SIG-M5 treated with dmso at 0.1 percent for 504 hours (cell line): ENCODE results near the gene NFIX.

Experiments
- DNase-seq: peaks from one replicate; lab custom pipeline; 2025; ENCODE audit not compliant: unreplicated experiment; lab: John Stamatoyannopoulos, UW

The NFIX gene

DNA sequence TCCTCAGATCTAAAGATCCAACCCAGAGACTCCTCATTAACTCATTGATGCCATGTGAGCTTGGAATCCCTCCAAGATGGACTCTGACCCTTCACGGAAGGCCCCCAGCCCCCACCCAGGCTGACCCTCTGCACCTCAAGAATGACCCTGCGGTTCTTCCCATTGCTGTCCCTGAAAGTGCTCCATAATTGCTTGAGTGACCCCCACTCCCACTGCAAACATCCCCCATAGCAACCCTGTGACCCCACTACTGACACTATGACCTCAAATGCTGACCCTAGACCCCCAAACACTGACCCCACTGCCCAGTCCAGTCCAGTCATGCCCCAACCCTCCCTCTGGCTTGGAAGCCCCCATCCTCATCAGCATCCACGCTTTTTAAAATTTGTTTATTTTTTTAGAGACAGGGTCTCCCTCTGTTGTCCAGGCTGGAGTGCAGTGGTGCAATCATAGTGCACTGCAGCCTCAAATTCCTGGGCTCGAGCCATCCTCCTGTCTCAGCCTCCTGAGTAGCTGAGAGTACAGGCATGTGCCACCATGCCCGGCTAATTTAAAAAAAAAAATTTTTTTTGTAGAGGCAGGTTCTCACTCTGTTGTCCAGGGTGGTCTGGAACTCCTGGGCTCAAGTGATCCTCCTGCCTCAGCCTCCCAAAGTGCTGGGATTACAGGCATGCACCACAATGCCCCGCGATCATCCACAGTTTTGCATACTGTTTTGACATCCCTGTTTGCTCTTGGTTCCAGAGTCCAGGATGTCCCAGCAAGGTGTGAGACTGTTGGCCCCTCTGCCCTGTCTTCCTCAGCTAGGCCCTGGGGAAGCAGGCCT lies 106.5 kb downstream of the NFIX start:
- DNase-seq: no peak

DNA sequence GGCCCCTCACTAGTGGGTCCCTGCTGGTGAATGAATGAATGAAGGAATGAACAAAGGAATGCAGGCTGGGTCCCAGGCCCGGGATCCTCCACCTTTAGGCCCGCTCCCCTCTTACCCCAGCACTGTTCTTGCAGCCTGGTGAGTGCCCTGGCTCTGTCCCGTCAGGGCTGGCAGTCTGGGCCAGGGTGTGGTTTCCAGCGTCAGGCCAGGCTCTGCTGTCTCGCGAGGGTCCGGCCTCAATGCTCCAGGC lies 107.1 kb downstream of the NFIX start:
- DNase-seq: no peak

DNA sequence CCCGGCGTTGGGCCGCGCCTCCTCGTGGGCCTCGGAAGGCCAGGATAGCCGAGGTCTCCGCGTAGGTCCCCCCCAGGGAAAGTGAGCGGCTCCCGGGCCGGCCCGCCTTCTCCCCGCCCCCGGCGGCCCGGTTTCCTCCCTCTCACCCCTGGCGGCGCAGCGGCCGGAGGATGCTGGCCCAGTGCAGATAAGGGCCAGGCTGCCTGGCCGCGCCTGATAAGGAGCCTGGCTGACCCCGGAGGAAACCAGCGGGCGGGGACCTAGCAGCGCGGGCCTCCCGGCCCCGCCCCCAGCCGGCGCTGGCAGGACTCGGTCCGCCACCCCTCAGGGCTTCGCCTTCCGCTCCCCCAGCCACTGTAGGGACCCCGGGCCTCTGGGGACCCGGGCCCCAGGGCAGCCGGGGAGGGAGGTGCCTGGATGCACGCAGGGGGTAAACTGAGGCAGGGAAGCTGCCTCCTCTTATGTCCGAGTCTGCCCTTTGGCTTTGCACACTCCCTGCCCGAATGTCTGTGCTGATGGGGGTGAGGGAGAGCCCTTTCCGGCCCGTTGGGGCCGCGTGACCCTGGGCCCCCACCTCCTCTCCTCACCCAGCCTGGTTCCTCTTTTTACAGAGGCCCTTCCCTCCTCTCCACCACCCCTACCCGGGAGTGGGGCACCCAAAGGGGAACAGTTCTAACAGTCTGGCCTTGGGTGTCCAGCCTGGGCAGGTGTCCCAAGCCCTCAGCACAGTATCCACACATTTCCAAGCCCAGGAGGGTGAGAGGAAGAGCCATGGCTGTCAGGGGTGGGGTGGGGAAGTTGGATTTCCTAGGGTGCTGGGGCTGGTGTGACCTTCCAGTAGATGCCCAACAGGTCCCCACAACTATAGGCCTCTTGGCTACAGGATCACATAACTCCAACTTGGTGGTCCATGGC lies 107.6 kb downstream of the NFIX start, which contains the start of gene LYL1:
LYL1 (minus strand) TSS at position 193 of the 915 bp plus-strand sequence. CDS start 1,687 bp downstream, outside the sequence.
- peak; percentile 85 for DNase-seq

DNA sequence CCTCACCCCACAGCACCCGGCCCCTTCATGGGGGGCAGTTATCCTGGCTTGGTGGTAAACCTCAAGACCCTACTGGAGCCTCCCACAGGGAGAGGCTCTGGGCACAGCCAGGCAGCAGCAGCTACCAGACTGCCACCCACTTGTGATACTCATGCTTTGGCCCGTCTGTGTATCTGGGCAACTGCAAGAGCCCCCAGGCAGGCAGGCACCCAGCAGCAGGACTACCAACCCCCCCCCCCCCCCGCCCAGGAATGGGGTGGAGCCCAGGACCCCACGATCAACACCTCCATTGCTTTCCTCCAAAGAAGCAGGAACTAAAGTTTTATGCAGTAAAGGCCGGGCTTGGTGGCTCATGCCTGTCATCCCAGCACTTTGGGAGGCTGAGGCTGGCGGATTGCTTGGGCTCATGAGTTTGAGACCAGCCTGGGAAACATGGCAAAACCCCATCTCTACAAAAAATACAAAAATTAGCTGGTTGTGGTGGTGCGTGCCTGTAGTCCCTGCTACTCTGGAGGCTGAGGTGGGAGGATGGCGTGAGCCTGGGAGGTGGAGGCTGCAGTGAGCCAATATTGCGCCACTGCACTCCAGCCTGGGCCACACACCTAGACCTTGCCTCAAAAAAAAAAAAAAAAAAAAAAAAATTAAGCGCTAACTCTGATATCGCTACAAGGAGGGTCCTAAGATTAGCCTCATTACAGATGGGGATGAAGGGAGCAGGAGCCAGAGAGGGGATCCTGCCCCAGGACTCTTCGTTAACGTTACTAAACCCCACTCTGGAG lies 108.5 kb downstream of the NFIX start:
- DNase-seq: peak; percentile 63

DNA sequence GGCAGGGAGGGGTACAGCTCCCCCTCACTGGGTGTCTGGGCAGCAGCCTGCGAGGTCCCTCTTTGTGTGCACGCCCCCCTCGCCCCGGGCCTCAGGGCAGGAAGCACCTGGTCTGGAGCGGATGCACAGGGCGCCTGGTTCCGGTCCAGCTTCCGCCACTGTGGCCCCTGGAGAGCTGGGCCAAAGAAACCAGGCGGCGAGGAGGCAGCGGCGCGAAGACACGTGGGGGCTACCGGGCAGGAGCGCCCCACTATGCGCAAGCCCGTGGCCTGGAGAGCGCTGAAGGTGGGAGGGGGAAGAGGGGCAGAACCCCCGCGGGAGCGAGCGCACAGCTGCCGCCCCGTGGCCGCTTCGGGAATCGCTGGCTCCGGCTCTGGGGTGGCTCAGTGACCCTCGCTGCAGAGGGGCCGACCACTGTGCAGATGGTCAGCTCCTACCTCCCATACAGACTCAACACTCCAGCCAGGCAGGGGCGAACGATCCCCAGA lies 109.1 kb downstream of the NFIX start:
- peak; percentile 67 for DNase-seq

DNA sequence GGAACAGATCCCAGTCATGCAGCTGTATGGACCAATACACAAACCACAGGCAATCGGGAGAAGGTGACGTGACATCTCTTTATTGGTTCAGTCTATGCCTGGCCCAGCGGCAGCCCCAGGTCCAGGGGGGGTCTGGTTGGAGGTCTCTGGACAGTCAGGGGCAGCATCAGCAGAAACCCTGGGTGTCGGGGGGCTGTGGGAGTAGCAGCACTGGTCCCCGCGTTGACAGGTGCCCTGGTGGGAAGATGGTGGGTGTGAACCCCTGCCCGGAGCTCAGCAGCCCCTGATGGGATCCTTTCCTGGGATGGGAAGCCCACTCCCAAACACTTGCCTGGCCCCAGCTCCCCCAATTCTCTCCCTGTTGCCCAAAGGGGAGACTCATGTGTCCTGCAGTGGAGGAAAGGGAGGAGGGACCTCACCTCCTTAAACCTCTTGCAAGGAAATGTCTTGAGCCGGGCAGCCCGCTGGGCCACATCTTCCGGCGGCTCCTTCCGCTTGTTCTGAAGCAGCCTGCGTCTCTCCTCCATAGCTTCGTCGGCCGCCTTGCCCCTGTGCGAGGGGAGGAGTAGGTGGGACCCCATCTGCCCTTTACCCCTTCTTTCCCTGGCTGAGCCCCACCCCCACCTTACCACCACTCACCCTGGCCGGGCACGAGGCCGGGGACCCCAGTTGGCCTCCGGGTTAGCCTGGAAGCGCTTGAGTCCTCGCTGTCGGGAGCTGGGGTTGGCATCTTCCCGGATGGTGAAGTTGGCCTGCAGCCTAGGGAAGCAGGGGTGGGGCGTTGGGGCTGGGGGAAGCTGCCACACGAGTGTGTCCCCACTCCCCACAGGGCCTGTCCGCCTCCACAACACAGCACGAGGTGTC lies 109.8 kb downstream of the NFIX start:
- no peak for DNase-seq

DNA sequence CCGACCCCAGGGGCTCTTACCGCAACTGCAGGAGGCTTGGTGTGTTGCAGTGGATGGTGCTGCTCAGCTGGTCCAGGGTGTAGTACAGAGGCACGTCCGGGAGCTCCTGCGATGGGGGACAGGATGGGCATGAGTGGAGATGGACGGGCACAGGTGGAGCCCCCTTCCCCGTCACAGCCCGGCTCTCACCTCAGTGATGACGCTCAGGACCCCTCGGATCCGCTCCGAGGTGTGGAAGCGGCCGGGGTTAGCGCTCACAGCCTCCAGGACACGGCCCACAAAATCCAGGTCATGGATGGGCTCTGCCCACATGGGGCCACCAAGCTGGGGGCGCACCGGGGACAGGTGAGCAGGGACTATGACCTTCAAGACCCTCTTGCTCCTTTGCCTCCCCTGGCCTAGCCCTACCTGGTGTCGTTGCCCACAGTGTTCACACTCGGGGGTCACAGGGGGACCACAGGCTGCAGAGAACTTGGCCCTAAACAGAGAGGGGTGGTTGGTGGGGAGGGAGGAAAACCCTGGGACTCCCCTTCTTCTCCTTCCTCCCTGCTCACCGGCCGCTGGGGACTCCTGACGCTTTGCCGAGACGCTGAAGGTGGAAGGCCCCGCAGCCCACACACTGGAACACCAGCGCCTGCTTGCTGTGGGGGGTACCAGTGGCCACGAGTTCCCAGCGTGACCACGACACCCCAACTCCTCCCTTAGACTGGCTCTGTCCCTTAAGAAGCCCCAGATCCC lies 114.3 kb downstream of the NFIX start:
- DNase-seq: no peak

DNA sequence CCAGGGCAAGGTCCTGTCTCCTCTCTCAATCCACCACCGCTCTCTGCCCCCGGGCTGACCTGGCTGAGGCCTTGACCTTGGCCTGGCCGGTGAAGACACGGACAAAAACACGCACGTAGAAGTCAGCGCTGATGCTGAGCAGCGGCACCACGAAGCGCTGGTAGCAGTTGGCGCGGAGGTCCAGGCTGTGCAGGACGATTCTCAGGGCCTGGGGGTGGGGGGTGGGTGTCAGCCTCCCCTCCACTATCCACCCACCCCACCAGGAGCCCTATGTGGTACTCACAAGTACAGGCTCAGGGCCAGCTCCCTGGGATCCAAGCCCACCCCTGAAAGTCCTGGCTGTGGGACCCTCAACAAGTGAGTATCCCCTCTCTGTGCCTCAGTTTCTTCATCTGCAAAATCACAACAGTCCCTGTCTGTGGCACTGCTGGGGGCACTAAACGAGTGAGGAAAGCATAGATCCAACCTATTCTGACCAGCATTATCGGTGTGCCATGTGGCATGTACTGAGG lies 114.9 kb downstream of the NFIX start:
- DNase-seq: no peak

DNA sequence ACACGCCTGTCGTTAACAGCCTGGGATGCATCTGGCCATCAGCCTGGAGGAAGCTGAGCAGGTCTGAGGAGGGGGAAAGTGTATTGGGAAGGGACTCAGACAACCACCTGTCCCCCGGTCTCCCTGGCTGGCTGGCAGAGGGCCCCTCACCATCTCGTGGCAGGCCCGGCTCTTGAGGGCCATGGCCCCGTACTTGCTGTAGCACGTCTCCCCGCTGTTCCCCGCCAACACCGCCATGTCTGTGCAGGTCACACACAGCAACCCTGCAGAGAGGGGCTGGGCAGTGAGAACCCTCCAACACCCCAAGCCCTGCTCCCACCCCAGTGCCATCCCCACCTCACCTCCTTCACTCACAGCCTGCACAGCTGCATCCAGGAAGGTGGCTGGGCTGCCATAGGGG lies 117.3 kb downstream of the NFIX start:
- DNase-seq: no peak

DNA sequence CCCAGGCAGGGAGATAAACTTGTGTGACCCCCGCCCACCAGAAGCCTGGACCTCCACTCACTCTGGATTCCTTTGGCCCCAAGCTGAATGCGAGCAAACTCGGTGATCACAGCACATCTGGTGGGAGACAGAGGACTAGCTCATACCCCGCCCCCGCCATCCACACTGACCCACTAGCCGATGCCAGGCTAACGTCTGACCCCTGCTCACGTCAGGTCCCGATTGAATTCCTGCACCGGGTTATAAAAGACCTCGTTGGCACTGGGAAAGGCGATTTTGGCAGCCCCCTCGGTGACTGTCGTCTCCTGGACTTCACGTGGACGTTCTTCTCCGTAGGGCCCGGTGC lies 120.6 kb downstream of the NFIX start:
- no peak for DNase-seq

DNA sequence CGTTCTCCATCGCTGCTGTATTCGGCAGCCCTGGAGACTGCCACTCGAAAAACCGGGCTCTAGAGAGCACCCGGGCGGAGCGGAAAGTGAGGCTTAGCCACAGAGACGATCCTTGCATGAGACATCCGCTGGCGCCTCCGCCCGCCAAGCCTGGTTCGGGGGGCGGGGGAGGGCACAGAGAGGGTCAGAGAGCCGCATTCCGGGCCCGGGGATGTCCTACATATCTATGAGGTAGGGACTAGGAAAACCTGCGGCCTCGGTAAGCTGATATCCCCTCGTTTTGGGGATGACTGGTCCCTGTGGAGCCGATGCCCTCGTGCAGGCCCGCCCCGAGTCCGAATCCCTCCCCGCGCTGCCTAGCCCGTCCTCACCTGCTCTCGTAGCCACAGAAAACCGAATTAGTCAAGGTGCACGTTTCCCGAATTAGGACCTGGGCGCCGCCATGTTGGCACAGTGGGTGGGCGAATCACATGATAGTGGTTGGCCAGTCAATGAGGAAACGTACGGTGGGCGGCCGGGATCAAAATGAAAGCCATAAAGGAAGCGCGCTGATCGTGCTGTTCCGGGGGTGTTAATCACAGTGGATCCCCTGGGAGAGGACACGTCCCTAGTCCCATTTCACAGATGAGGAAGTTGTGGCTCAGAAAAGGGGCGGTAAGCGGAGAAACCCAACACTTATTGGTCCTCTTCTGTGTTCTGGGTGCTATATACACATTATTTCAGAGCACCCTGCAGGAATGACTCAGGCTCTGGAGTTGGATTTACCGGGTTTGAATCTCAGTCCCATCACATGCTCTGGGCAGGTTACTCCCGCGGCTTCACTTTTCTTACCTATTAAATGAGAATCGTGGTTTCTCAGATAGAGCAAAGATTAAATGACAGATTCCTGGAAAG lies 121.3 kb downstream of the NFIX start, which contains the start of gene TRMT1:
TRMT1 (minus strand) TSS at position 459 of the 894 bp plus-strand sequence; CDS start at position 118, 341 bp downstream.
- DNase-seq: peak; percentile 93

DNA sequence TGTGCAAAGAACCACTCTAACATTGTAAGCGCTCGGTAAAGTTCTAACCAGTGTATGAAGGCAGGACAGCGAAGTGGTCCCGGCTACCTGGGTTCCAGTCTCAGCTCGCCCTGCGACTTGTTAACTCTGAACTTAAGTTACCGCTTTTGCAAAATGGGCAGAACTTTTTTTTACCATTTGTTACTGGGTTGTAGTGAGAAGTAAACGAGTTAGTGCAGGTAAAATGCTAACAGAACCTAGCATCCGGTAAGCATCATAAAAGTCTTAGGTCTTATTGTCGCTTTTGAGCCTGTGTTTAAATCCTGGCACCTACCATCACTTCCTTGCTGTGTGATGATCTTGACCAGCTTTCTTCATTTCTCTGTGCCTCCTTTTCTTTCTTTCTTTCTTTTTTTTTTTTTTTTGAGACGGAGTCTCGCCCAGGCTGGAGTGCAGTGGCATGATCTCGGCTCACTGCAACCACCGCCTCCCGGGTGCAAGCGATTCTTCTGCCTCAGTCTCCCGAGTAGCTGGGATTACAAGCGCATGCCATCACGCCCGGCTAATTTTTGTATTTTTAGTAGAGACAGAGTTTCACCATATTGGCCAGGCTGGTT lies 122.0 kb downstream of the NFIX start:
- peak; percentile 58 for DNase-seq

DNA sequence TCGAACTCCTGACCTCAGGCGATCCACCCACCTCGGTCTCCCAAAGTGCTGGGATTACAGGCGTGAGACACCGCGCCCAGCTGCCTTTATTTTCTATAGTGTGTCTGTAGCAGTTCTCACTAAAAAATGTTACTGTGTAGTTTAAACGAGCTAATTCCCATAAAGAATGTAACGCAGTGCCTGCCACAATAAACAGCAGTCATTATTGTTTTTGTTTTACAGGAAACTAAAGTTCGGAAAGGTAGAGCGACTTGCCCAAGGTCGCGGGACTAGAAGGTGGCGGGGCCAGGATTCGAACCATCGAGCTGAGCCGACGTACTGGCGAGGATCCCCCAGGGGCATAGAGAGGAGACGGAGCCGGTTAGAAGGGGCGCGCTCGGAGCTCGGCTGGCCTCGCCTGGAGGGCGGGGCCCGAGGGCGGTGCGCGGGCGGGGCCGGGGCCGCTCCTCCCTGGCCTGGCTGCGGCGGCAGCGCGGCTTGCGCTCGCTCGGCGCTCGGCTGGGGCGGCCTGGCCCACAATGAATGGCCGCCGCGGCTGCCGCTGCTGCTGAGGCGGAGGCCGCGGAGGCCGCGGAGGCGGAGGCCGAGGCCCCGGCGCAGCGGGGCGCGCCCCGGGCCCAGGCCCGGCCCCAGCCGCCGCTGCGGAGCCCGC lies 122.6 kb downstream of the NFIX start, which contains the start of gene NACC1:
NACC1 (plus strand) TSS at position 493 of the 652 bp plus-strand sequence. CDS start 16,944 bp downstream, outside the sequence.
- peak; percentile 93 for DNase-seq

DNA sequence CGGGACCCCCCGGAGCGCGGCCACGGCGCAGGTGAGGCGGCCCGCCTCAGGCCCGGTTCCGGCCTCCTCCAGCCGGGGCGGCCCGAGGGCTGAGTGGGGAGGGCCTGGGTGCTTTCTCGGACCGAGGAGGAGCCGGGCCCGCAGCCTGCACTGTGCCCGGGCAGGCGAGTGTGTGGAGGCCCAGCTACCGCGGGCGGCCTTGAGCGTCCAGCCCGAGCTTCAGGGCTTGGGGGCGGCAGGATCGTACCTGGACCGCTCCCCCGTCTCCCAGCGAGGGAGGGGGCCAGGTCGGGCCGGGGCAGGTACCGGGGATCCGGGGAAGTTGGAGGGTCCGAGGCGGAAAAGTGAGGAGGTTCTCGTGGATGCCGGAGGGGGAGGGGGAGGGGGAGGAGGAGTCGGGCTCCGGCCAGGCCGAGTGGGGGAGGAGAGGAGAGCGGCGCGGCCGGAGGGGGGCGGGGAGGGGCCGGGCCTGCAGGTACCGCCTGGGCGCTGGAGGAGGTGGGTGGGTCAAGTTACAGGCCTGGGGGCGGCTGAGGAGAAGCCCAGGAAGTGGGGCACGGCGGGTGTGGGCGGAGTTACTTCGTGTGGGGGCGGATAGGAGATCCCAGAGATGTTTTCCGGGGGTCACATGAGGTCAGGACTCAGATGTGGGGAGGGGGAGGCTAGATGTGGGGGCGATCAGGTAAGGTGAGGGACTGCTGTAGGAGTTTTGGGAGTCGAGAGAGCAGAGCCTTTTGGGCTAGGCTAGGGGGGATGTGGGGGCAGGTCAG lies 123.3 kb downstream of the NFIX start:
- DNase-seq: no peak

DNA sequence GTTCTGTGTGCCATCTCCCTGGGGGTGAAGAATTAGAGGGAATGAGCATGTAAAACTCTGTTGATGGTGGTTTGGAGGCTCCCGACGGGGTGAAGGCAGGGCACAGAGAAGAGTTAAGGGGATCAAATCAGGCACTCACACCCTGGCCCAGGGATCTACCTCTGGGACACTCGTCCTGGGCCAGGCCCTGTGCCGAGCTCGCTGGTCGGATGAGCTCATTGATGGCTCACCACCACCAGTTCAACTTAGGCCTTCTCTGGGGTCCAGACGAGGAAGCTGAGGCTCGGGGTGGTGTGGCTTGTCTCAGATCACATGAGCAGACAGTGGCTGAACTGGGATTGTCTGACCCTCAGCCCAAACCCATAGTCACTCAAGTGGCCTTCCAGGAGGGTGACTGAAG lies 124.4 kb downstream of the NFIX start:
- DNase-seq: no peak

DNA sequence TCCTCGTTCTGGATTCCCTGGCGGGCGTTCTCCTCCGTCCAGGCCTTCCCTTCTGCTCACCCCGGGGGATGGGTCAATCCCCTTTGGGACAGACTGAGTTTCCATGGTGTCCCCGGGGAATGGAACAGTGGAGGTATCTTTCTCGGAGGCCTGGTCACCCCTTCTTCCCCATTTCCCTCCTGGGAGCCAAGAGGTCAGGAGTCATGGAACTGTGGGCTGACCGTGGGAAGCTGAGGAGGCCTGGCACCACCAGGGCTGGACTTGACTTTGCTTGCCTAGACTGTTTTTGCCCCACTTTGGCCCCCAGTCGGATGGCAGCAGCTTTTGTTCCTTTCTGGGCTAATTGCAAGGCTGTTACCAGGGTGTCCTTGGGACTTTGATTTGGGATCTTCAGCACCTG lies 124.8 kb downstream of the NFIX start:
- no peak for DNase-seq

DNA sequence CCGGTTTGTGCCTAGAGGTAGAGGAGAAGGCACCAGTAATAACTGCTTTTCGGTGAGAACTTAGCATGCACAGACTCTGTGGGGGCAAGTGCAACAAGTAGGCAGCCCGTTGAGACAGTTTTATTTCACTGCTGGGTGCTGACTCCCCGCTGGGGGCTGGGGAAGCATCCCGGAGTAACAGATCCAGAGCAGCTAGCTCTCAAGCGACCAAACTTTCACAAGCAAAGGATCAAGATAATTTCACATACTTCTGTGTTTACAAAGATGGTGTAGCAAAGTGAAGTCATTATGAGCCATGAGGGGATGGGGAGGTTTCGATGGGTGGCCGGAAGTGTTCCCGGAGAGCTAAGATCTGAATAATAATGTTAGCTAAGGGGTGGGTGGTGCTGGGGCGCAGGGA lies 125.5 kb downstream of the NFIX start:
- no peak for DNase-seq
